ENCODE results near the gene KLHDC1.
"Not testable (repeated sequence)": the region's sequence is repeated elsewhere in the genome, so short reads cannot be mapped to it uniquely, and the experiment has no call there.

Gene KLHDC1

DNA sequence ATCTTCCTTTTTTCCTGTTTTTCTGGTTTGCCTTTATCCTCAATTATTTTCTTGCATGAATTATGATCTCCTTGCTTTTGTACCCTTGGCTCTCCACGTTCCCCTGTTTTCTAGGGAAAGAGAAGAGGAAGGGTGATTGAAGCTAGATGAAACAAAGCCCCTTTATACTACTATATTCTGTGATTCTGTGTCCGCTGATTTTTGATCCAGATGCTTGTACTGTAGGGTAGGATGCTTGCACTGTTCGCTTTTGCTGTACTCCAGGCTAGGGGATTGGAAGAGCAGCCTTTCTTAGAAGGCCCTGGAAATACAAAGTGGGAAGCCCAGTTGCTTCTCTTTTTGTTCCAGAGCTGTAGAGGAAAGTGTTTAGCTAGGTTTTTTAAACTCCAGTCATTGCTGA, 40.0 kb downstream of the KLHDC1 start:
- TF ChIP-seq, protein P1, sequence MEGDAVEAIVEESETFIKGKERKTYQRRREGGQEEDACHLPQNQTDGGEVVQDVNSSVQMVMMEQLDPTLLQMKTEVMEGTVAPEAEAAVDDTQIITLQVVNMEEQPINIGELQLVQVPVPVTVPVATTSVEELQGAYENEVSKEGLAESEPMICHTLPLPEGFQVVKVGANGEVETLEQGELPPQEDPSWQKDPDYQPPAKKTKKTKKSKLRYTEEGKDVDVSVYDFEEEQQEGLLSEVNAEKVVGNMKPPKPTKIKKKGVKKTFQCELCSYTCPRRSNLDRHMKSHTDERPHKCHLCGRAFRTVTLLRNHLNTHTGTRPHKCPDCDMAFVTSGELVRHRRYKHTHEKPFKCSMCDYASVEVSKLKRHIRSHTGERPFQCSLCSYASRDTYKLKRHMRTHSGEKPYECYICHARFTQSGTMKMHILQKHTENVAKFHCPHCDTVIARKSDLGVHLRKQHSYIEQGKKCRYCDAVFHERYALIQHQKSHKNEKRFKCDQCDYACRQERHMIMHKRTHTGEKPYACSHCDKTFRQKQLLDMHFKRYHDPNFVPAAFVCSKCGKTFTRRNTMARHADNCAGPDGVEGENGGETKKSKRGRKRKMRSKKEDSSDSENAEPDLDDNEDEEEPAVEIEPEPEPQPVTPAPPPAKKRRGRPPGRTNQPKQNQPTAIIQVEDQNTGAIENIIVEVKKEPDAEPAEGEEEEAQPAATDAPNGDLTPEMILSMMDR (IDR thresholded peaks at IDR 0.05; ENCODE audit: low read length, missing control alignments) = no peak
- no peak for DNase-seq (ENCODE audit: low read depth)
- no peak overlapping the region for H3K4me3 ChIP-seq (replicated peaks; ENCODE audit: low read depth, low read length)

DNA sequence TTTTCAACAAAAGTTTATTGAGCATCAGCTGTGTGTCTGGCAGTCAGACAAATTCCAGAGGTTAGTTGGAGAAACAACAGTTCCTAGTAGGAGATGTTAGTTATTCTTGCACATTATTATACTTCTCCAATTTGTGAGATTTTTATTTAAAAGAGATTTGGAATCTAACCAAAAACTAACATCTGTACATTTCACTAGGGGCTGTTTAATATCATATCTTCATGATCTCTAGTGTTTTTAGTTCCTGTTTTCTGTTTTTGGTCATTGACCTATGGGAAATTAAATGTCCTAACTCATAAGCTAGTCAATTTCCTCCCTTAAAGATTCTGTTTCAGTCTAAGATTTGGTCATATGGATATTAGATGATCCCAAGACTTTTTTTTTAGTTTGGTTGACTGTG, 40.9 kb downstream of the KLHDC1 start:
- TF ChIP-seq, protein P1 (IDR thresholded peaks at IDR 0.05; ENCODE audit: low read length, missing control alignments) = no peak
- no peak for DNase-seq (ENCODE audit: low read depth)
- no peak overlapping the region for H3K4me3 ChIP-seq (replicated peaks; ENCODE audit: low read depth, low read length)

DNA sequence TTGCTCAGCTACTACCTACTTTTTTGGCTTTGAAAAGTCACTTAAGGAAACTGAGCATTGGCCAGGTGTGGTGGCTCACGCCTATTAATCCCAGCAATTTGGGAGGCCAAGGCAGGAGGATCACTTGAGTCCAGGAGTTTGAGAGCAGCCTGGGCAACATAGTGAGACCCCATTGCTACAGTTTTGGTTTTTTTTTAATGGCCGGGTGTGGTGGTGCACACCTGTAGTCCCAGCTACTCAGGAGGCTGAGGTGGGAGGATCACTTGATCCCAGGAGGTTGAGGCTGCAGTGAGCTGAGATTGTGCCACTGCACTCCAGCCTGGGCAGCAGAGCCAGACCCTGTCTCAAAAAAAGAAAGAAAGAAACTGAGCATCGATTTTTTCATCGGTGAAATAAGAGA, 42.7 kb downstream of the KLHDC1 start:
- H3K4me3 ChIP-seq (replicated peaks; ENCODE audit: low read depth, low read length); DNase-seq (ENCODE audit: low read depth): not testable (repeated sequence)

DNA sequence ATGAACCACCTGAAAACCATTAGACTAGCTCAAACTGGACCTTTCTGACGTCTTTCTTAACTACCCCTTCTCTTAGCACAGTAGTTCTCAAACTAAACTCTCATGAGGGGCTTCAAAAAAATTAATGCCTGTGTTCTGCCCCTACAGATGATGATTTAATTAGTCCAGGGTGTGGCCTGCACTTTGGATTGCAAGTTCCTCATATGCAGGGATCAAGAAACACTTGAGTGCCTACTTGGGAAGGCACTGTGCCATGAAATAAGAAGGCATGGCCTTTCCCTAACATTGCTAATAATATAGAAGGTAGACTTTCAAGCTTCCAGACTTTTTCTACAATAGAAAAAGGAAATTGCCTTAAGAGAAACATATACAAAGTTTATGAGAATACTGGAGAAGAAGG, 52.3 kb downstream of the KLHDC1 start:
- TF ChIP-seq, protein P1 (IDR thresholded peaks at IDR 0.05; ENCODE audit: low read length, missing control alignments) = no peak
- no peak overlapping the region for H3K4me3 ChIP-seq (replicated peaks; ENCODE audit: low read depth, low read length)
- DNase-seq (ENCODE audit: low read depth) = no peak

DNA sequence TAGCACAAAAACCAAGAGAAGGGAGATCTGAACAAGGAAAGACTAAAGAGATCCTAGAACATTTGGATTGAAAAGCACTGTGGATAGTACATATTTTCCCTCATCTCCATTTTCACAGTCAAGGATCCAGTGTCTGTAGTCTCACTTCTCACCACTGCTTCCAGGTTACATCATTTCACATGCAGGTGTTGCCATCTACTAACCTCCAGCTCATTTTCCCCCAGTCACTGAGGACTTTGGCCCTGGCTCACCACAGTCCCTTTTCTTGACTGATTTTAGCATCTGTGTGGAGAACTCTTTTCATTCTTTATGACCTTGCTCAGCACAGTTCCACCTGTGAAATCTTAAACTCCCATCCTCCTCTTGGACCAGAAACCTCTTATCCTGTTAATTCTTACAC, 53.6 kb downstream of the KLHDC1 start:
- not testable (repeated sequence) for DNase-seq (ENCODE audit: low read depth); H3K4me3 ChIP-seq (replicated peaks; ENCODE audit: low read depth, low read length)

DNA sequence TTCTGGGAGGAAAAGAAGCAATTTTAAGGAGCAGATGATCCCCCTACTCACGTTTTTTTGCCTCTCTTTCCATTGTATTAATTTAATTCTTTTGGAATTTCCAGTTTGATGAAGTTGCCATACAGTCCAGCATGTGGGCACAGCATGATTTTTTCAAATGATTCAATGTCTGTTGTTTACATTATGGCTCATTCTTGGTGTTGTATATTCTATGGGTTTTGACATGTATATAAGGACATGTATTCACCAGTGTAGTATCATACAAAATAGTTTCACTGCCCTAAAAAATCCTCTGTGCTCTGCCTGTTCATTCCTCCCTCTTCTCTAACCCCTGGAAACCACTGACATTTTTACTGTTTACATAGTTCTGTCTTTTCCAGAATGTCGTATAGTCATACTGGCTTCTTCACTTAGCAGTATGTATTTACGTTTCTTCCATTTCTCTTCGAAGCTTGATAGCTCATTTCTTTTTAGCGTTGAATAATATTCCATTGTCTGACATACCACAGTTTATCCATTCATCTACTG, 61.7 kb downstream of the KLHDC1 start:
- DNase-seq (ENCODE audit: low read depth) = no peak
- no peak overlapping the region for H3K4me3 ChIP-seq (replicated peaks; ENCODE audit: low read depth, low read length)
- TF ChIP-seq, protein P1 (IDR thresholded peaks at IDR 0.05; ENCODE audit: low read length, missing control alignments) = no peak

DNA sequence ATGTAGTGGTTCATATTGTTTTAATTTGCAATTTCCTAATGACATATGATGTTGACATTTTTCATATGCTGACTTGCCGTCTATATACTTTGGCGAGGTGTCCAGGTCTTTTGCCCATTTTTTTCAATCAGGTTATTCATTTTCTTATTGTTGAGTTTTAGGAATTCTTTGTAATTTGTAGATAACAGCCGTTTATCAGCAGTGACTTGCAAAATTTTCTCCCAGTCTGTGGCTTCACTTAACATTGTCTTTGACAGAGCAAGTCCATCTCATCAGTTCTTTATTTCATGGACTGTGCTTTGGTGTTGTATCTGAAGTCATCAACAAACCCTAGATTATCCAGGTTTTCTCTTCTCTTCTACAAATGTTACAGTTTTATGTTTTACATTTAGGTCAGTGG, 62.5 kb downstream of the KLHDC1 start:
- no peak overlapping the region for H3K4me3 ChIP-seq (replicated peaks; ENCODE audit: low read depth, low read length)
- TF ChIP-seq, protein P1 (IDR thresholded peaks at IDR 0.05; ENCODE audit: low read length, missing control alignments) = no peak
- no peak for DNase-seq (ENCODE audit: low read depth)

DNA sequence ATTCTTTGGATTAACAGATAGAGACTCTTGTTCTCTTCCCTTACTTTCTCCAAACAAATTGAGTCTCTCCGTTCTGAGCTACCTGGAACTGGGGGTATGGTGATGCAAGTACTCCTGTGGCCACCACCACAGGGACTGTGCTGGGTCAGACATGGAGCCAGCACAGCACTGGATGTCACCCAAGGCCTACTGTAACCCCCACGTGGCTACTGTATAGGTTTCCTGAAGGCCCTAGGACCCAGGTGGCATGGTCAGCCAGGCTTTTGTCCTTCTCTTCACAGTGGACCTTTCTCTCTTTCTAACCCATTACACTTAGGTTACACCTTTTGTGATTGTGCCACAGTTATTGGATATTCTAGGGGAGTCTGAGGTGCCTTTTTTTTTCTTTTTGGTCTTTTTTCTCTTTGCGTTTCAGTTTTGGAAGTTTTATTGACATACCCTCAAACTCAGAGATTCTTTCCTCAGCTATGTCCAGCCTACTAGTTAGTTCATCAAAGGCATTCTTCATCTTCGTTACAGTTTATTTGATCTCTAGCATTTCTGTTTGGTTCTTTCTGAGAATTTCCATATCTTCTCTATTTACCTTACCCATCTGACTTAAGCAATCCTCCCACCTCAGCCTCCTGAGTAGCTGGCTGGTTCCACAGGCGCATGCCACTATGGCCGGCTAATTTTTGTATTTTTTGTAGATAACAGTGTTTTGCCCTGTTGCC, 69.1 kb downstream of the KLHDC1 start:
- no peak overlapping the region for H3K4me3 ChIP-seq (replicated peaks; ENCODE audit: low read depth, low read length)
- TF ChIP-seq, protein P1 (IDR thresholded peaks at IDR 0.05; ENCODE audit: low read length, missing control alignments) = no peak
- no peak for DNase-seq (ENCODE audit: low read depth)

Measured in fibroblast of pulmonary artery (primary cell).